Cardiac muscle cell (in vitro differentiated cells and primary cell): Measurements from ENCODE around the gene CPLX3. TPM values are rescaled to one million over a fixed set of nuclear protein-coding genes. Genes with fewer than 3 reads are reported as not detected.

Experiments
- DNase-seq, 2 donors: peaks; one replicate each; pipeline versions ENCODE4 v3.0.0 to v3.0.0-alpha.2; 2010 to 2017; ENCODE audit warnings: low read depth in 1 of 2, low spot score in 1 of 2
- H3K27ac ChIP-seq: fragments of 200-600 bp; sonication (generic); 2 replicates; pipeline ENCODE4 v1.5.1; 2016
- H3K27me3 ChIP-seq: fragments of 200-600 bp; sonication (generic); 2 replicates; pipeline ENCODE4 v1.6.0; 2016; ENCODE audit warnings: control low read depth
- H3K36me3 ChIP-seq: fragments of 200-600 bp; sonication (generic); 2 replicates; pipeline ENCODE4 v1.5.1; 2016; ENCODE audit warnings: control low read depth
- H3K4me1 ChIP-seq: fragments of 200-600 bp; sonication (generic); 2 replicates; pipeline ENCODE4 v1.8.1; 2017; ENCODE audit warnings: low read depth, mild to moderate bottlenecking, mixed run types
- H3K4me3 ChIP-seq: fragments of 200-600 bp; sonication (generic); 2 replicates; pipeline ENCODE4 v1.5.1; 2016; ENCODE audit warnings: mild to moderate bottlenecking
- H3K9me3 ChIP-seq: fragments of 200-600 bp; sonication (generic); 2 replicates; pipeline ENCODE4 v1.5.1; 2017; ENCODE audit warnings: low read depth, mild to moderate bottlenecking, control low read depth
- CTCF ChIP-seq: IDR thresholded peaks from 2 replicates; pipeline ENCODE4 v1.5.1; 2012; ENCODE audit warnings: low read depth, mild to moderate bottlenecking, low read length
- polyA plus RNA-seq: library from polyadenylated mRNA; unstranded; fragments of >200 nt; fragmentation: Nextera tagmentation; extraction: Ambion mirVana; gene quantifications from 2 replicates; pipeline ENCODE4 v1.2.1, GENCODE V29; 2016
- total RNA-seq: library from RNA; depleted of rRNA; stranded (reverse); fragments of >200 nt; gene quantifications from 2 replicates; pipeline ENCODE4 v1.2.3, GENCODE V29; 2016

The CPLX3 gene
- total and polyA plus RNA-seq, 2 experiments from 2014 or later = not detected

DNA sequence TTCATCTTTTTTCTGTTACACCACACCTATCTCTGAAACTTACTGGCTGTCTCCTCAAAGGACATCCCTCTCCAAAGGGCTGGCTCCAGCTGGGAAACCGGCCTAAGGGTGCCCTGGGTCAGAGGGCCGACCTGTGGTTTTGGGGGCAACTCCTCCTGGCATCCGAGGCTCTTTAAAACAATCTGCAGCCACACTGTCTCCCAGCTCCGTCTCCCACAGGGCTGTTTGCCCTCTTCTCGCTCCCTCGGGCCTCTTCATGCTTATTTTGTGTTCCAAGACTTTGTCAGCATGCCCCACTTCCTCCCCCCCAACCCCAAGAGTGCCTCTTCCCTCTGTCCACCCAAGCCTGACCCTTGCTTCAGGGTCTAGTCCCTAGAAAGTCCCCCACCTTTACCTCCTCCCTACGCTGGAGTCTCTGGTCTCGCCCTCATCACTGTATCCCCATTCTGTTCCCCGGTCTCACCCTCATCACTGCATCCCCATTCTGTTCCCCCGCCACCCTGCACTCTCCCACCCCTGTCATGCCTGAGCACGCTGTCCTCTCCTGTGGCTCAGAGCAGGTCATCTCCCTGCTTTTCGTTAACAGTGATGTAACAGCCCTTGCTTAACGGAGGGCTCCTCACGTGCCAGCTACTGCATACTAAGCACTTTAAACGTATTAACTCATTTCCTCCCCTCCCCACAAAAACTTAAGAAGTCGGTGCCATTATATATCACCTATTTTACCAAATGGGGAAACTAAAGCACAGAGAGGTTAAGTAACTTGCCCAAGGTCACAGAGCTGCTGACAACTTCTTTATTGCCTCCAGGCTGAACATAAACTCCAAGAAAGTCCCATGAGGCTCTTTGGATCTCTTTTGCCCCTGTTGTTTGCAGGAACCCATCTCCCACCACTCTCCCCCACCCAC lies 45.6 kb upstream of the CPLX3 start:
- DNase-seq = peak in 1 of 2 donors; percentile 41
- H3K27ac ChIP-seq = peak overlapping the region; percentile 71
- H3K4me3 ChIP-seq = peak overlapping the region; percentile 51
- no peaks in the 10 kb centered on the region for H3K27me3 ChIP-seq
- no peak for TF ChIP-seq CTCF
- peaks cover 47% of the 10 kb centered on the region for H3K4me1 ChIP-seq
- H3K36me3 ChIP-seq = no peaks in the 10 kb centered on the region
- H3K9me3 ChIP-seq = no peaks in the 10 kb centered on the region

DNA sequence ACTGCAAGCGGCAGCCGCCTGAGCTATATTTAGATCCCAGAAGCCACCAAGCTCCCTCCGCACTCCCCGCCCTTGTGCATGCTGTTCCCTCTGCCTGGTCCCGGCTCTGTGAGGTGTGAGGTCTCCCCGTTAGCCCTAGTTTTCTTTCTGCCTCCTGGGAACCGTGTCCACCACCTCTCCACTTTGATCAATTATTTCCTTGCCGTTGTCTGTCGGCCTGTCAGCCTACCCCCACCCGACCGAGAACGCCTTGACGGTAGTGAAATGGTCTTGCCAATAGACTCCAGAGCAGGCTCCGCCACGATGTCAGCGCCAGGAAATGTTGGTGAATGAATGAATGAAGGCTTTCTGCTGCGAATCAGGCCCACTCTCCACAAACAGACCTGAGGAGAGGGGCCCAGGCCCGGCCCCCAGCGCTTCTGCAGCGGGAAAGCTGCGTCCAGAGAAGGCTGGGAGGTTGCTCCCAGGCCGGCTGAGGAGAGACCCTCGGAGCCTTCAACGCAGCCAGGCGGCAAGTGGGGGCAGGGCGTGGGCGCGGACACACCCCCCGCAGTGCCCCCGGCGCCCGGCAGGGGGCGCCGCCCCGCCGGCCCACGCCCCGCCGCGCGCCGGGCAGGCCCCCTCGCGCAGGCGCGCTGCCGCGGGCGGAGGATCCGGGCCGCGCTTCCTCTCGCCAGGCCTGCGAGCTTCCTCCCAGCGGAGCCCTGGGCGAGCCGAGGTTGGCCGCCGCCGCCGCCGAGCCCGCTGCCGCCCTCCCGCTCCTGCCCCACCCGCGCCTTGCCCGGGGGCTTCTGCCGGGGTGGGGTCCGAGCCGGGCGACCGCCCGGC lies 44.8 kb upstream of the CPLX3 start, which contains the start of gene CSK:
Gene CSK (plus strand): TSS at position 650 of the 828 bp plus-strand sequence. CDS start 16,218 bp downstream, outside the sequence.
- Histone ChIP-seq H3K36me3 (no peaks in the 10 kb centered on the region), H3K4me1 (peaks cover 45% of the 10 kb centered on the region), H3K27me3 (no peaks in the 10 kb centered on the region), H3K9me3 (no peaks in the 10 kb centered on the region), H3K27ac (peak within 1 kb of the TSS; percentile 73), H3K4me3 (peak within 1 kb of the TSS; percentile 51)
- peak; percentile 51 for TF ChIP-seq CTCF
- peak; percentile 76 to 84 for DNase-seq

DNA sequence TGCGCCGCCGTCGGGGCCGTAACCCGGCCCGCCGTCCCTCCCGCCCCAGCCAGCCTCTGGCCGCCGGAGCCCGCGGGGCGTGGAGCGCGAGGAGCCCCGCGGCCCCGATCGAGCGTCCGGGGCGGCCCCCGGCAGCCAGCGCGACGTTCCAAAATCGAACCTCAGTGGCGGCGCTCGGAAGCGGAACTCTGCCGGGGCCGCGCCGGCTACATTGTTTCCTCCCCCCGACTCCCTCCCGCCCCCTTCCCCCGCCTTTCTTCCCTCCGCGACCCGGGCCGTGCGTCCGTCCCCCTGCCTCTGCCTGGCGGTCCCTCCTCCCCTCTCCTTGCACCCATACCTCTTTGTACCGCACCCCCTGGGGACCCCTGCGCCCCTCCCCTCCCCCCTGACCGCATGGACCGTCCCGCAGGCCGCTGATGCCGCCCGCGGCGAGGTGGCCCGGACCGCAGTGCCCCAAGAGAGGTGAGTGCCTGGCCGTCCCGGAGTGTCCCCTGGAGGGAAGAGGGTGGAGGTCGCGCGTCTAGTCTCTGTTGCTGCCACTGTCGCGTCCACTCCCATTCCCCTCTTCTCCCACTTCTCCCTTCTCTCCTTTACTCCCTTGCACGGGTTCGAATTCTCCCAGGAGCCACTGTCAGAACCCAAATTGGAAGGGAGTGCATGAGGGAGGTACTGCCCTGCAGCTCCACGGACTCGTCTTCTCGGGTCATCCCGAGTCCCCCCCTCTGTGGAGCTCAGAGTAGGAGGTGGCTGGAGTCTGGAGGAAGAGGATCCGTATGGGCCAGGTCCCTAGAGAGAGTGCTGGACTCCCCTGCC lies 44.0 kb upstream of the CPLX3 start:
- peak overlapping the region; percentile 51 for H3K4me3 ChIP-seq
- H3K27me3 ChIP-seq = no peaks in the 10 kb centered on the region
- H3K4me1 ChIP-seq = peaks cover 45% of the 10 kb centered on the region
- no peaks in the 10 kb centered on the region for H3K9me3 ChIP-seq
- peak; percentile 24 to 48 for DNase-seq
- peak overlapping the region; percentile 73 for H3K27ac ChIP-seq
- H3K36me3 ChIP-seq = no peaks in the 10 kb centered on the region
- TF ChIP-seq CTCF = no peak

DNA sequence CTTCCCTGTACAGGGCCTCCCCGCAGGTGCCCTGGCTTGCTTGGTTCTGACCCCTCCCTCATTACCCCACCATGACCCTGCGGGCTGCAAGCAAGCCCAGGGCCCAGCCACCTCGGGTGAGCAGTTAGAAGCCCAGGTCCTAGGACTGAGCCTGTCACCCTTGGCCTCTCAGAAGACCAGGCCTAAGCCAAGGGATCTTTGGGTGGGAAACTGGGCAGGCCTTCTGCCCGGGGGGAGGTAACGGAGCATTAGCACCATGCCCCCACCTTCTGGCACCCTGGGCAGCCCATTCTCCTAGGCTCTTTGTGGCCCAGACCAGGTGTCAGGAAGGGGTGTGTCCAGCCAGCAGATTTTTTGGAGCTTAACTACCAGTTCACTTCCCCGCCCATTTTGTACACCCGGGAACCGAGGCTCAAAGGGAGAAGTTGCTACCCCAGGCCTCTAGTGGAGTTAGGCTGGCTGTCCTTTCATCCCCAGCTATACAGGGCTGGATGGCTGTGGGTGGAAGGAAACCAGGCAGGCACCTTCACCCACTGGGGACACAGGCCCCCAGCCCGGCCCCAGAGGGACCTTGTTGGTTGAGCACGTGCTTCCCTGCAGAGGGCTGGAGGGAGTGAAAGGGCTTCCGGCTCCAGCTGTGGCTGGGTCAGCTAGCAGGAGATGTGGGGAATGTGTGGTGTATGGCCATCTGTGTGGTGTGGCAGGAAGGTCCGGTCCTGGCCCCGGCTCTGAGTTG lies 43.2 kb upstream of the CPLX3 start:
- H3K27me3 ChIP-seq = no peaks in the 10 kb centered on the region
- peak overlapping the region; percentile 51 for H3K4me3 ChIP-seq
- no peaks in the 10 kb centered on the region for H3K36me3 ChIP-seq
- no peak for TF ChIP-seq CTCF
- no peaks in the 10 kb centered on the region for H3K9me3 ChIP-seq
- peaks cover 40% of the 10 kb centered on the region for H3K4me1 ChIP-seq
- peak in 1 of 2 donors; percentile 47 for DNase-seq
- H3K27ac ChIP-seq = no peak overlapping the region

DNA sequence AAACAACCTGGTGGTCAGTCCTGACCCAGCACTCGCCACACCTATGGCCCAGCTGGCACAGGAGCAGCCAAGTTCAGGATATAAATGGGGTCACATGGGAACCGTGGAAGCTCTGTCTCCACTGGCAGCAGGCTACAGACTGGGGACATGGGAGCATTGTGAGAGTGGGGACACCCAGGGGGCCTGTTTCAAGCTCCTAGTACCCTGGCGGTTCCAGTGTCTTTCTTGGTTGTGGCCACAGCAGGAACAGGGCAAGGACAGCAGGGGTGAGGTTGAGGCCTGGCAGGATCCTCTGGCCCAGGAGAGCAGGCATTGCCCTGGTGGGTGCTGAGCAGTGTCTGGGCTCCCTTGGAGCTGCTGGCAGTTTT lies 42.6 kb upstream of the CPLX3 start:
- no peak for TF ChIP-seq CTCF
- Histone ChIP-seq H3K4me3 (no peak overlapping the region), H3K27ac (no peak overlapping the region)

More for the DNA sequence above, 42.6 kb upstream of the CPLX3 start:
- Histone ChIP-seq H3K4me1 (peaks cover 40% of the 10 kb centered on the region), H3K27me3 (no peaks in the 10 kb centered on the region), H3K36me3 (no peaks in the 10 kb centered on the region), H3K9me3 (no peaks in the 10 kb centered on the region)
- no peak for DNase-seq
